Cerebellar cortex (tissue), 1 donor: ENCODE results near the gene GPR137.

Experiments used
- DNase-seq: peaks from one replicate; pipeline ENCODE4 v3.0.0-alpha.2; 2015; ENCODE audit warnings: low spot score

GPR137 gene

DNA sequence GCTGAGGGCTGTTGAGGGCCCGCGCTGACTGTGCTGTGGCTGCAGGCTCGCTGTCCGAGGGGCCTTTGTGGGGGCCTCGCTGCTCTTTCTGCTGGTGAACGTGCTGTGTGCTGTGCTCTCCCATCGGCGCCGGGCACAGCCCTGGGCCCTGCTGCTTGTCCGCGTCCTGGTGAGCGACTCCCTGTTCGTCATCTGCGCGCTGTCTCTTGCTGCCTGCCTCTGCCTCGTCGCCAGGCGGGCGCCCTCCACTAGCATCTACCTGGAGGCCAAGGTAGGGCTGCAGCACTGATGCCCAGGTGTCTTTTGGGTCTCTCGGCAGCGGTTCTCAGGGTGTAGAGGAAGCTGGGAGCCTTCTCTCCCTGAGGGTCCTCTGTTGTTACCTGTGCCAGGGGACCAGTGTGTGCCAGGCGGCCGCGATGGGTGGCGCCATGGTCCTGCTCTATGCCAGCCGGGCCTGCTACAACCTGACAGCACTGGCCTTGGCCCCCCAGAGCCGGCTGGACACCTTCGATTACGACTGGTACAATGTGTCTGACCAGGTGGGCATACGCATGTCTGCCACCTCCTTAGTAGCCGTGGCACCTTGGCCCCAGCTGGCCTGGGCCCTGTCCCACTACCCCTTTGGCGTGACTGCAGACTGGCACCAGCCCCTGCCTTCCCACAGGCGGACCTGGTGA, 2.2 kb downstream of the GPR137 start:
- DNase-seq: no peak

DNA sequence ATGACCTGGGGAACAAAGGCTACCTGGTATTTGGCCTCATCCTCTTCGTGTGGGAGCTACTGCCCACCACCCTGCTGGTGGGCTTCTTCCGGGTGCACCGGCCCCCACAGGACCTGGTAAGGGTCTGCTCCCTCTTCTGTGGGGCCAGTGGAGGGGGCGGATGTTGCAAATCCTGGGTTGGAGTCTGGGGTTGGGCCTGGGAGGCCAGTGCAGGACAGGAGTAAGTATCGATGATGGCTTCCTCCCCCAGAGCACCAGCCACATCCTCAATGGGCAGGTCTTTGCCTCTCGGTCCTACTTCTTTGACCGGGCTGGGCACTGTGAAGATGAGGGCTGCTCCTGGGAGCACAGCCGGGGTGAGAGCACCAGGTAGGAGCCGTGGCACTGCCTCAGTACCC, 2.7 kb downstream of the GPR137 start:
- no peak for DNase-seq

DNA sequence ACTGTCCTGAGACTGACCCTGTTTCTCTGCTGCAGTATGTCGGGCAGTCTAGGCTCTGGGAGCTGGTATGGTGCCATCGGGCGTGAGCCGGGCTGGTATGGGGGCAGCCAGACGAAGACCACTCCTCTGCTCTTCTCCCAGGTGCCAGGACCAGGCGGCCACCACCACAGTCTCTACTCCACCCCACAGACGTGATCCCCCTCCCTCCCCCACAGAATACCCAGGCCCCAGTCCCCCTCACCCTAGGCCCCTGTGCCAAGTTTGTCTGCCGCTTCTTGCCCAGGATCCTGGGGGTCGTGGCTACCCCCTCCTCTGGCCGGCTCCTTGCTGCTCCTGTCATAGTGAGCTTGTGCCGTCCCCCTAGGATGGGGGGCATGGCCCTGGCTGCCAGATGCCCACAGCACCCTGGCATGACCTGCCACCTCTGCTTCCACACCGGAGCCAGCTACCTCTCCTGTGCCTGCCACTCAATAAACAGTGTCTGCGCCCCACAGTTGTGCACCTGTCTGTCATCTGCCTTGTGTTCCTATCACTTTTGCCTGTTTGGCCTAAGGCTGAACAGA, 3.4 kb downstream of the GPR137 start:
- no peak for DNase-seq

DNA sequence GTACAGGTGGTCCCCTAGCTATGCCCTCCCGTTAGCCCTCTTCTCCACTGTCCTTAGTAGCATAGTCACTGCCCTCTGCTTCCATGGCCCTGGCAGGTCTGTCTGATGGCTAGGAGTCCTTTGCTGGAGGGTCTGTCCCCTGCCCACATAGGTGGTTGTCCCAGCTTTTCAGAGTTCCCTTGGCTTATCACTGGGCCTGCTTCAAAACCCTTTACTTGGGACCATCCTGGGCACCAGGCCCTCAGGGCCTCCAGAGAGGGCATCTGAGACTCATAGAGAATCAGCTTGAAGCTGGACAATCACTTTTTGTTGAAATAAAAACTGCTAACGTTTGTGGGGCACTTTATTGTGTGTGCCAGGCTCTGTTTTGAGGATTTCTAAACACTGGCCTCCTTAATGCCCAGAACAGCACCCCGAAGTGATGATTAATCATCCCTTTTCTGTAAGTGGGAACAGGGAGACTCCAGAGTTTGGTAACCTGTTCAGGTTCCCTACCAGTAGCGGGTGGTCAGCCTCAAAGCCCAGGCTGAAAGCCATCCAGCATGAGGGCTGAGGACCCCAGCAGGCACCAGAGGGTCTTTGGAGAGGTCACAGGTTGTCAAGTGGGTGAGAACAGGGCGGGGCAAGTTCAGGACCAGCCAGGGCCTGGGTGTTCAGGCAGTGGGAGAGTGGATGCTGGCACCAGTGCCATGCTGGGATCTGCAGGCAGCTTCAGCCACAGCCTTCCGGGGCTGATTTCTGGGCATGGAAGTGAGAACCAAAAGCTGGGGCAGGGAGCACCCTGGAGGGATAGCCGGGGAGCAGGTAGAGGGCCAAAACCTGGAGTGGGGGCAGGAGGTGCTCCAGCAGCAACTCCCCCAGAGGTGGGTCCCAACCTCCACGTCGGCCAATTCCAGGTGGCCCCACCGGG, 5.0 kb downstream of the GPR137 start:
- DNase-seq: no peak

DNA sequence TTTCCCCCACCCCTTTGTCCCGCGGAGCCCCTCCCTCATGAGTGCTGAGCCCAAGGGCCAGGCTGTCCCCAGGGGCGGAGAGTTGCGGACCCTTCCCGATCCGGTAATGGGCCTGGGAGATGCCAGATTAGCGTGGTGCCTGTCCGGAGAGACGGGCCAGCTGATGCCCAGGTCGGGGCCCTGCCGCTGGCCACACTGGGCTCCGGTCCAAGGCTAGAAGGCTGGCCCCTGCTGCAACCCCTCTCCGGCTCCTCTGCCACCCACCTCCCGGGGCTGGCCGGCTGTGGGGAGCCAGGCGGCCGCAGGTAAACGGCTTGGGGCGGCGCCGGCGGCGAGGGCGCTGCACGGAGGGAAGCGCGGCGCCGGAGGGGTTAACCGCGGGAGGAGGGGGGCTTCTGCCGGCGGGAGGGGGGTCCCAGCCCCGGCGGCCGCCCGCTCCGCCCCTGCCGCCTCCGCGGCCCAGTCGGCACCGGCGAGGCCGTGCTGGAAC, 5.7 kb downstream of the GPR137 start, which contains the start of gene KCNK4:
Gene KCNK4, plus strand, starts transcription at position 41 of the 490 bp plus-strand sequence. CDS start 1,717 bp downstream, outside the sequence.
- DNase-seq: no peak

DNA sequence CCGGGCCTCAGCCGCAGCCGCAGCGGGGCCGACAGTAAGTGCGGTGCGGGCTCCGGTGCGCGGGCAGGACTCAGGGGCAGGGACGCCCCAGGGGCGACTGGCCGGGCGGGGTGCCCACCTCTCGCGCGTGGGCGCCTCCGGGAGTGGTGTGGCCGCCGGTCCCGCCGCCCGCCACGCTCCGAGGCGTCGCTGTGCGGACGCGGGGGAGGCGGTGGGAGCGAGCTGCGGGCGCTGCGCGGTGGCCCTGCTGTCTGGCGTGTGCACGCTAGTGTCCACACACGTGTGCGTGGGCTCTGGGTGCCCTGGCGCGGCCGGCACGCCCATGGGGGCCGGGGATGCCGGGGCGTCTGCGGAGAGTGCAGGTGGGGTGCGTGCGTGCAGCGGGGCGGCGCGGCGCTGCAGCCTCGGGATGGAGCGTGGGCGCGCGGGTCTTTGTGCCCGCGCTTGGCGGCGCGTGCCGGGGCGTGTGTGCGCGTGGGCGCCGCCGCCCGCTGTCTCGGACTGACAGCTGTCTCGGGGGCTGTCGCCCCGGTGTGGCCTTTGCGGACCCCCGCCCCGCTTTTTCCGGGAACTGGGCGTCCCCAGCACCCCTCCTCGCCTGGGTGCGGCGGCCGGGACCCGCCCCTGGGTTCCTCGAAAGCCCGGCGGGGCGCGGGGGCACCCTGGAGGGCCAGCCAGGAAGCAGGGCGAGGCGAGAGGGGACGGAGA, 6.3 kb downstream of the GPR137 start:
- no peak for DNase-seq

DNA sequence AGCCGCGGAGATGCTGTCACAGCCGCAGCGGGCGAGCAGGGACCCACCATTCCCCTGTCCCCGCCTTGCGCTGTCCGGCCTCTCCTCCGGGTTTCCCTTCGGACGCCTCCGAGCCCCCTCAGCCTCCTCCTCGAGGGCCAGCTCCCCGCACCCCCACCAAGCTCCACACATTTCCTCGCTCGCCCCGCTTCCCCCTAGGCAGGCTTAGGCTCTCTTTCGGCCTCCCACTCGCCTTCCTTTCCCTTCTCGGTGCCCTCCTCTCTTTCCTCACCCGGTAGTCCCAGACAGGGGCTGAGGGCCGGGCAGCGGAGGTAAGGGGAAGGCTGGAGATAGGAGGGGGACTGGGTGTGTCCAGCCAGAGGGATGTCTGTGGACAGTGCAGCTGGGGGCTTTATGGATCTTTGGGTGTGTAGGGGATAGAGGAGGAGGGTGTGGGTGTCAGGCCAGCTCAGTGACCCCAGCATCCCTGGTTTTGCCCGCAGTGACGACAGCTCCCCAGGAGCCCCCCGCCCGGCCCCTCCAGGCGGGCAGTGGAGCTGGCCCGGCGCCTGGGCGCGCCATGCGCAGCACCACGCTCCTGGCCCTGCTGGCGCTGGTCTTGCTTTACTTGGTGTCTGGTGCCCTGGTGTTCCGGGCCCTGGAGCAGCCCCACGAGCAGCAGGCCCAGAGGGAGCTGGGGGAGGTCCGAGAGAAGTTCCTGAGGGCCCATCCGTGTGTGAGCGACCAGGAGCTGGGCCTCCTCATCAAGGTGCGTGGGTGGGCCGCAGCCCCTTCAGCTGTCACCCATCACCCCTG, 7.0 kb downstream of the GPR137 start:
- DNase-seq: no peak

DNA sequence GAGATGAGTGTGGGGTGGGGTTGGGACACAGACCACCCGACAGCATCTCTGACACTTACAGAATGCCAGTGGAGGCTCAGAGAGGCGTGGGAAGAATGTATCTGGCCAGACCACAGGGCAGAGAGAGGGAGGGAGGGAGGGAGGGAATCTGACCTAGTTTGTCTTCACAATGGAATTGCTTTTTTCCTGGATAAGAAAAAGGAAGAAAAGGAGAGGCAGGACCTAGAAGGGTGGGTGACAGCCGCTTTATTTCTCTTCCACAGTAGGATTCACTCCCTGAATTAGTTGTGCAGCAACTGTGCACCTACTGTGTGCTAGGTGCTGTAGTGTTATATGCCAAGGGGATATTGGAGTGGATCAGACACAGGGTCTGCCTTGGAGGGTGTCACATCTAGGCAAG, 9.1 kb downstream of the GPR137 start:
- DNase-seq: peak; percentile 72

DNA sequence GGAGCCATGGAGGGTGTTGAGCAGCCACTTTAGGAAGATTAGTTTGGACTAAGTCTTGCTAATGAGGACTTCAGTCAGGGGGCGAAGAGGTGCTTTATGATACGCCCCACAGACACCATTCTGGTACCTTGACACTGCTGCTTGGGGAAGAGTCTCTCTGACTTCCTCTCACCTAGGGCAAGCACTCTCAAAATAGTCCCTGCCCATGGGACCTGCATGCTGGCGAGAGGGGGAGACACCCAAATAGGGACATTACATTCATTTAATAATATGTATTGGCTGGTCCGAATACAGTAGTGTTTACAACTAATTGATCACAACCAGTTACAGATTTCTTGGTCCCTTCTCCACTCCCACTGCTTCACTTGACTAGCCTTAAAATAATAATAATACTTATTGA, 10.1 kb downstream of the GPR137 start:
- DNase-seq: no peak

DNA sequence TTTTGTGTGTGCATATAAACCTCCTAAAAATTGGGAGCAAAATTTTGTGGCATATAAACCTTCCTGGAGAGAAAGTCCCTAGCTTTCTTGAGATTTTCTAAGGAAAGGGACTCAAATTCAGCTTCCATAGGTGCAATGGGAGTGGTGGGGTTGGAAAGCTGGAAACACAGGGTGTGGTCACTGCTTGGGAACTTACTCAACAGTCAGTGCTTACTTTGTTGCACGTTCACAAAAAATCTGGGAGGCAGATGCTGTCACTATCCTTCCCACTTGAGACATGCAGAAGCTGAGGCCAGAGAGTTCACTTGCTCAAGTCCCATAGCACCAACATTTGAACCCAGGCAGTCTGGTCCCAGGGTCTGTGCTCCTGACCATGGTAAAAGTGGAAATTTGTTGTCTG, 10.6 kb downstream of the GPR137 start:
- DNase-seq: no peak

DNA sequence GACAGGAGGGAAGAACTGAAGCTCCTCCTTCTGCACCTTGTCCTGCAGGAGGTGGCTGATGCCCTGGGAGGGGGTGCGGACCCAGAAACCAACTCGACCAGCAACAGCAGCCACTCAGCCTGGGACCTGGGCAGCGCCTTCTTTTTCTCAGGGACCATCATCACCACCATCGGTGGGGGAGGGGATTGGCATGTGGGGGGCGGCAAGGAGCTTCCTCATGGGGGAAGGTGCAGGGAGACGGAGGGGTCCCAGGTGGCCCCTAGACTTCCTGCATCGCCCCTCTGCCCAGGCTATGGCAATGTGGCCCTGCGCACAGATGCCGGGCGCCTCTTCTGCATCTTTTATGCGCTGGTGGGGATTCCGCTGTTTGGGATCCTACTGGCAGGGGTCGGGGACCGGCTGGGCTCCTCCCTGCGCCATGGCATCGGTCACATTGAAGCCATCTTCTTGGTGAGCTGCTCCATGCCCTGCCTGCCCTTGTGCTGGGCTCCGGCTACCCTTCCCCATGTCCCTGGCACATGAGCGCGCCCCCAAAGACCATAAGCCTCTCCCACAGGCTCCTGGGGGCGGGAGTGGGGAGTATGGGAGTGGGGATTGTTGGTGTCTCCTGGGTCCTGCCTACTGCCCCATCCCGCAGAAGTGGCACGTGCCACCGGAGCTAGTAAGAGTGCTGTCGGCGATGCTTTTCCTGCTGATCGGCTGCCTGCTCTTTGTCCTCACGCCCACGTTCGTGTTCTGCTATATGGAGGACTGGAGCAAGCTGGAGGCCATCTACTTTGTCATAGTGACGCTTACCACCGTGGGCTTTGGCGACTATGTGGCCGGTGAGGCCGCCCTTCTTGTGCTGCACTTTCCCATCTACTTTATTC, 11.4 kb downstream of the GPR137 start:
- no peak for DNase-seq

DNA sequence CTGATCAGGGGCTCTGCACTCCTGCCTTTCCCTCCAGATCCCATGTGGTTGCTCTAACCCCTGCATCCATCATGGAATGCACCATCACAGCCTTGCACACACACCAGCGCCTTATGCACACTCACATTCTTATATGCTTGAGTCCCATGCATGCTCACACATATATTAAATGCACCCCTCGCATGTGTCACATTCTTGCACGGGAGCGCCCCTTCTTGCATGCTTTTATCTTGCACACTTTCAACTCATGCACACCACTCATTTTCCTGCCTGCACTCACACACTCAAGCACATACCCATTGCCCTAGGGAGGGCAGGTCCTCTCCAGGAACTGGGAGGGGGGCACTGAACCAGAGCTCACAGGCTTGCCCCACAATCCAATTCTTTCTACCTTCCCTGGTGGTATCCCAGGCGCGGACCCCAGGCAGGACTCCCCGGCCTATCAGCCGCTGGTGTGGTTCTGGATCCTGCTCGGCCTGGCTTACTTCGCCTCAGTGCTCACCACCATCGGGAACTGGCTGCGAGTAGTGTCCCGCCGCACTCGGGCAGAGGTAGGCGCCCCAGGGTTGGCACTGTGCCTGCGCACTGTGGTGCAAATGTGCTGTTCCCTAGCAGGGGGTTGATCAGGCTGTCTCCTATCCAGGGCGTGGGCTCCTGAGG, 12.2 kb downstream of the GPR137 start:
- DNase-seq: no peak

DNA sequence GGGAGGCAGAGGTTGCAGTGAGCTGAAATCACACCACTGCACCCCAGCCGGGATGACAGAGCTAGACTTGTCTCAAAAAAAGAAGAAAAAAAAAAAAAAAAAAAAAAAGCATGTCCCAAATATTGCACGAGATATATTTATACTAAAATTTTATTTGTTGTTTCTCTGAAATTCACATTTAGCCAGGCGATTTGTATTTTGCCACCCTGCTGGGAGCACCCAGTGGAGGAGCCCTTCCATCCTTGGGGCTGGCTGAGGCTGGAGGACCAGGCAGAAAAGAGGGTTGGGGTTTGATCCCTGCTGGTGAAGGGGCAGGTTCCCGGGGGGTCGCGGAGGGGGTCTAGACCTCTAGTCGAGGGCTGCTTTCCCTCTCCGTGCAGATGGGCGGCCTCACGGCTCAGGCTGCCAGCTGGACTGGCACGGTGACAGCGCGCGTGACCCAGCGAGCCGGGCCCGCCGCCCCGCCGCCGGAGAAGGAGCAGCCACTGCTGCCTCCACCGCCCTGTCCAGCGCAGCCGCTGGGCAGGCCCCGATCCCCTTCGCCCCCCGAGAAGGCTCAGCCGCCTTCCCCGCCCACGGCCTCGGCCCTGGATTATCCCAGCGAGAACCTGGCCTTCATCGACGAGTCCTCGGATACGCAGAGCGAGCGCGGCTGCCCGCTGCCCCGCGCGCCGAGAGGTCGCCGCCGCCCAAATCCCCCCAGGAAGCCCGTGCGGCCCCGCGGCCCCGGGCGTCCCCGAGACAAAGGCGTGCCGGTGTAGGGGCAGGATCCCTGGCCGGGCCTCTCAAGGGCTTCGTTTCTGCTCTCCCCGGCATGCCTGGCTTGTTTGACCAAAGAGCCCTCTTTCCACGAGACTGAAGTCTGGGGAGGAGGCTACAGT, 13.6 kb downstream of the GPR137 start:
- no peak for DNase-seq

DNA sequence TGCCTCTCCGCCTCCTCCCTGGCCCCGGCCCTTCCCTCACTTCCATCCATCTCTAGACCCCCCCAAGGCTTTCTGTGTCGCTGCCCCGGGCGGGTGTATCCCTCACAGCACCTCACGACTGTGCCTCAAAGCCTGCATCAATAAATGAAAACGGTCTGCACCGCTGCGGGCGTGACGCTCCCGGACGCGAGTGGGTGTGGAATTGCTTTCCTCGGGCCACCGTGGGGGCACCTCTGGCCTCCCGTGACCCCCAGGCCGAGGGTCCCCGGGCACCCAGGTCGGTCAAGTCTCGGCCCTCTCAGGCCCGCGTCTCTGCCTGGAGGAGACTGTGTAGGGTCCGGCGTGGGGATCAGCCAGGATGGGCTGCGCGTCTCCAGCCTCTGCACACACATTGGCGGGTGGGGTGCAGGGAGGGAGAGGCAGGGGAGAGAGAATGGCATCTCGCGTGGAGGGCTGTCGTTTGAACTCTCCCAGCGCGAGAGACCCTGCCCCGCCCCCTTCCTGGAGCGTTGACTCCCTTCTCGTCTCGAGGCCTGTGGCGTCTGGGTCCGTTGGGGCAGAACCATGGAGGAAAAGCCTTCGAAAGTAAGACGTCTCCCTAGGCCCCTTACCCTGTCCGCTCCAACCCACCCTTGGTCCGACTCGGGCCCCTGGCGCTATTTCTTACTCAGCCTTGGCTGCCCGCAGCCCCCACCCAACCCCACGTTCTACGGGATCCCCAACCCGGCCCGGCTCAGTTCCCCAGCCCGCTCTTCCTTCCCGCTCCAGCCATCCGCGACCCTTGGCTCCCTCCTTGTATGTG, 14.4 kb downstream of the GPR137 start, which contains the start of gene CATSPERZ:
Gene CATSPERZ, plus strand, starts transcription at position 512 of the 802 bp plus-strand sequence. Its CDS starts 53 bp downstream, at position 565.
- no peak for DNase-seq

DNA sequence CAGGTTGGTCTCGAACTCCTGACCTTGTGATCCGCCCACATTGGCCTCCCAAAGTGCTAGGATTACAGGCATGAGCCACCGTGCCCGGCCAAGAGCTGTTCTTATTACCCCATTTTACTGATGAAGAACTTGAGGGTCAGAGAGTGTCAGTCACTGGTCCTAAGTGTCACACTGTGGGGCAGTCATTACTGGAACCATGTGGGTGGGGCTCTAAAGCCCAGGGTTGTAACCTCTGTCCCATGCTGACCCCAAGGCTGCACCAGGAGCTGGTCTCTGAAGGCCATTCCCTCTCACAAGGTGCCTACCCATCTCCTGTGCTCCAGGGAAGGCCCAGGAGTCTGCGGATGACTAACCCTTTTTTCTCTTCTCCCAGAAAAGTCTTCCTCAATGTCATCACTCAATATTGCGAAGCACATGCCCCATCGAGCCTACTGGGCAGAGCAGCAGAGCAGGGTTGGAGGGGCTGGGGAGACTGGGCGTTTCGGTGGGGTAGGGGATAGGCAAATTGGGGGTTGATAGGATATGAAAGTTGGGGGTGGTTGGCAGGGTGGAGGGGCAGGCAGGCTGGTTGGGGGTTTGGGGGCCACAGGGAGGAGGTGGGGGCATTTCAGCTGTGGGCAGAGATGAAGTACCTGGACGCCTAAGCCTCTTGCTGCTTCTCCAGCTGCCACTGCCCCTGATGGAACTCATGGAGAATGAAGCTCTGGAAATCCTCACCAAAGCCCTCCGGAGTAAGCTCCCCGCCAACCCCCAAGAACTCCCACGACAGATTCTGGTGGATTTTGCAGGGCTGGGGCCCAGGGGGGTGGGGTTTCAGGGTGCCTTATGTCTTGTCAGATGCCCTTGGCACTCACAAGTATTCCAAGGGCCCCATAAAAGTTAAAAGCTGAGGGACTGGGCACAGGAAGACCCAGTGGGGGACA, 17.7 kb downstream of the GPR137 start:
- DNase-seq: no peak

DNA sequence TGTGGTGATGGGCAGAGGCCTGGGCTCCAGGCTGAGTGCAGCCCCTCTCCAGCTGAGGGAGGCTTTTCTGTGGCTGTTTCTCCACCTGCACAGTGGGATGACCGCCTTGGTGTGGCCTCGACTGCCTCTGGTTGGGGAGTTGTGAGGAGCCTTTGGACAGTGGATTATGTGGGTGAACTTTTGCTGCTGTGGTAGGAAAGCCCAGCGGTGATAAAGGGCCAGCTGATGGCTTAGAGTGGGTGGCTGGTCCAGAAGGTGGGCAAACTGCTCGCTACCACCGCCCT, 18.3 kb downstream of the GPR137 start:
- DNase-seq: no peak
